PC-3 (cell line): ENCODE results near the gene CALCB. TPM values are rescaled to one million over a fixed set of nuclear protein-coding genes. Genes with fewer than 3 reads are reported as not detected.
A peak's percentile ranks its signal among the peaks of the same experiment; 100 is the strongest.

ENCODE experiments used
- ATAC-seq: fragments of 200-7000 bp; cut with Tn5 transposase; 2 replicates; pipeline ENCODE4 v1.9.1; 2020; ENCODE audit warnings: mild to moderate bottlenecking, moderate library complexity
- BruUV-seq: library from RNA; stranded (reverse); fragments of 400-500 nt; replicated peaks from 2 replicates; lab custom pipeline; 2021; lab: Mats Ljungman, UMichigan
- CTCF ChIA-PET: fragments of 300-600 bp; sonication (Branson Sonifier 250); formaldehyde crosslinking; loops from one replicate; lab custom pipeline; 2022; ENCODE audit warnings: antibody characterized with exemption; lab: Charles Lee
- POLR2A ChIA-PET: fragments of 300-600 bp; sonication (Branson Sonifier 250); formaldehyde crosslinking; loops from one replicate; lab custom pipeline; 2022; ENCODE audit warnings: antibody characterized with exemption; ENCODE audit not compliant: unreplicated experiment; lab: Charles Lee
- DNase-seq: peaks from one replicate; pipeline ENCODE4 v3.0.0-alpha.2; 2015
- H2AFZ ChIP-seq: fragments of 300-600 bp; sonication (generic); 2 replicates; pipeline ENCODE4 v1.6.0; 2016; ENCODE audit warnings: antibody characterized with exemption, low read length
- H3F3A ChIP-seq: fragments of 300-600 bp; sonication (generic); one replicate; pipeline ENCODE4 v1.6.0; 2017; ENCODE audit warnings: antibody characterized with exemption, low read length, control low read depth, mild to moderate bottlenecking; ENCODE audit not compliant: unreplicated experiment
- H3K27ac ChIP-seq: fragments of 300-600 bp; sonication (generic); 2 replicates; pipeline ENCODE4 v1.5.1; 2016; ENCODE audit warnings: mild to moderate bottlenecking, low read length
- H3K27me3 ChIP-seq: fragments of 300-600 bp; sonication (generic); 2 replicates; pipeline ENCODE4 v1.6.1; 2016; ENCODE audit warnings: low read length, mixed read lengths
- H3K36me3 ChIP-seq: fragments of 300-600 bp; sonication (generic); 2 replicates; pipeline ENCODE4 v1.6.1; 2016; ENCODE audit warnings: low read depth, mixed run types, low read length, mixed read lengths
- H3K4me1 ChIP-seq: fragments of 300-600 bp; sonication (generic); 2 replicates; pipeline ENCODE4 v1.5.1; 2016; ENCODE audit warnings: low read length; ENCODE audit not compliant: insufficient read depth
- H3K4me2 ChIP-seq: fragments of 300-600 bp; sonication (generic); 2 replicates; pipeline ENCODE4 v1.6.0; 2016; ENCODE audit warnings: low read length
- H3K4me3 ChIP-seq: fragments of 300-600 bp; sonication (generic); 2 replicates; pipeline ENCODE4 v1.5.1; 2016; ENCODE audit warnings: mild to moderate bottlenecking, low read length, mixed read lengths
- H3K79me2 ChIP-seq: fragments of 300-600 bp; sonication (generic); 2 replicates; pipeline ENCODE4 v1.6.1; 2017; ENCODE audit warnings: low read length, mixed read lengths
- H3K9ac ChIP-seq: fragments of 300-600 bp; sonication (generic); 2 replicates; pipeline ENCODE4 v1.6.0; 2016; ENCODE audit warnings: mild to moderate bottlenecking, low read length
- H3K9me2 ChIP-seq: fragments of 300-600 bp; sonication (generic); replicated peaks from 2 replicates; pipeline ENCODE4 v1.6.1; 2016; ENCODE audit warnings: mixed run types, low read length, mixed read lengths
- H3K9me3 ChIP-seq: fragments of 300-600 bp; sonication (generic); 2 replicates; pipeline ENCODE4 v1.6.1; 2016; ENCODE audit warnings: low read length, mixed read lengths
- H4K20me1 ChIP-seq: fragments of 300-600 bp; sonication (generic); 2 replicates; pipeline ENCODE4 v1.6.1; 2016; ENCODE audit warnings: low read length, mixed read lengths
- EZH2 ChIP-seq: fragments of 300-600 bp; sonication (generic); IDR thresholded peaks from one replicate; pipeline ENCODE4 v1.6.1; 2017; ENCODE audit warnings: antibody characterized with exemption, mild to moderate bottlenecking, low read length; ENCODE audit not compliant: unreplicated experiment
- EZH2phosphoT487 ChIP-seq: fragments of 300-600 bp; sonication (generic); IDR thresholded peaks from 2 replicates; pipeline ENCODE4 v1.6.1; 2018; ENCODE audit warnings: mild to moderate bottlenecking, antibody characterized with exemption, low read length, borderline replicate concordance
- intact Hi-C: fragments of 100-400 bp; cut with micrococcal nuclease; formaldehyde crosslinking; loops from 2 replicates; pipeline ENCODE4 v1.9.0; 2023
- total RNA-seq: library from RNA; depleted of rRNA; stranded (reverse); fragments of >200 nt; gene quantifications from 2 replicates; pipeline ENCODE4 v1.2.3, GENCODE V29; 2014; rRNA removed
- TF ChIP-seq, protein P1 (sequence below): fragments of 300-600 bp; sonication (generic); conservative IDR thresholded peaks from 2 replicates; pipeline ENCODE4 v1.5.1; 2017; ENCODE audit warnings: antibody characterized with exemption, low read depth, mild to moderate bottlenecking, low read length

CALCB gene
- total RNA-seq, 1 experiment from 2014 or later: not detected

DNA sequence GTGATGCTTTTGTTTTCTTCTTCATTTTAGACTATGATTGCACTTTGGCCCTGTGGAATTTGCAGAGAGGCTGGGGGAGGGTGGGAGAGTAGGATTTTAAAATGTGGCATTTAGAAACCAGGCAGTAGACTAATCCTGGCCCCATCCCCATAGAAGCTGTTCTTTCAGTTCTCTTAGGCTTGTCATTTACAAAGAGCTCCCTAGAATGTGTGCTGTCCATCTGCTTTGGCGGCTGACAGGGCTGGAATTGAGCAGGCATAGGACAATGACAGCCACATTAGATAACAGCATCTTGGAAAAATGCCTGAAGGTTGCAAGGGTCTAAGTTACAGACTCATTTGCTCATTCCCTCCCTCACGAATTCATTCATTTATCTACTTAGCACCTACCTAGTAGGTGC, 51.1 kb downstream of the CALCB start:
- Histone ChIP-seq H3K4me3 (no peak overlapping the region), H3K9me2 (no peaks in the 10 kb centered on the region), H3K4me1 (no peaks in the 10 kb centered on the region), H3F3A (no peaks in the 10 kb centered on the region), H3K4me2 (no peak overlapping the region), H3K9me3 (no peaks in the 10 kb centered on the region), H3K36me3 (no peaks in the 10 kb centered on the region), H4K20me1 (no peaks in the 10 kb centered on the region), H3K9ac (no peak overlapping the region), H3K27ac (no peak overlapping the region), H3K27me3 (no peaks in the 10 kb centered on the region), H2AFZ (no peak overlapping the region), H3K79me2 (no peaks in the 10 kb centered on the region)
- ATAC-seq (no peak), DNase-seq (no peak)
- no peak for TF ChIP-seq EZH2phosphoT487
- TF ChIP-seq, protein P1, sequence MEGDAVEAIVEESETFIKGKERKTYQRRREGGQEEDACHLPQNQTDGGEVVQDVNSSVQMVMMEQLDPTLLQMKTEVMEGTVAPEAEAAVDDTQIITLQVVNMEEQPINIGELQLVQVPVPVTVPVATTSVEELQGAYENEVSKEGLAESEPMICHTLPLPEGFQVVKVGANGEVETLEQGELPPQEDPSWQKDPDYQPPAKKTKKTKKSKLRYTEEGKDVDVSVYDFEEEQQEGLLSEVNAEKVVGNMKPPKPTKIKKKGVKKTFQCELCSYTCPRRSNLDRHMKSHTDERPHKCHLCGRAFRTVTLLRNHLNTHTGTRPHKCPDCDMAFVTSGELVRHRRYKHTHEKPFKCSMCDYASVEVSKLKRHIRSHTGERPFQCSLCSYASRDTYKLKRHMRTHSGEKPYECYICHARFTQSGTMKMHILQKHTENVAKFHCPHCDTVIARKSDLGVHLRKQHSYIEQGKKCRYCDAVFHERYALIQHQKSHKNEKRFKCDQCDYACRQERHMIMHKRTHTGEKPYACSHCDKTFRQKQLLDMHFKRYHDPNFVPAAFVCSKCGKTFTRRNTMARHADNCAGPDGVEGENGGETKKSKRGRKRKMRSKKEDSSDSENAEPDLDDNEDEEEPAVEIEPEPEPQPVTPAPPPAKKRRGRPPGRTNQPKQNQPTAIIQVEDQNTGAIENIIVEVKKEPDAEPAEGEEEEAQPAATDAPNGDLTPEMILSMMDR: no peak
- no peak for TF ChIP-seq EZH2
- POLR2A ChIA-PET: no interaction called here
- no TSS peak for BruUV-seq
- intact Hi-C loops: no loop called here
- CTCF ChIA-PET: no interaction called here

DNA sequence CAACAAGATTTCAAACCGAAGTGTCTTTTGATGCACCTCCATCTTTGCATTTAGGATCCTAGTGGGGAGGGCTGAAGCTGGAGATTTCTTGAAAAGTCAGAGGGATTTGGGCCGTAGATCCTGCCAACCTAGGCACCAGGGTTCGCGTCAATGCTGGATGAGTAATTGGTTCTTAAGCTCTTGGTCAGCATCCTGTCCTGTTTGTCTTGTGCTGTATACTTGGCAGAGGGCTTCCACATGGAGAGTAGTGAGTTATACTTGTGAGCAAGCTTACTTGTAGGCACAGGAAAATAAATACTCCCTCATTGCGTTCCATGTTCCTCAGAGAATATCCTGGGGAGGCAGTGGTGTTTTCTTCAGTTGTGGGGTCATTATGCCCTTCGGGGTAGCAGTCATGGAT, 53.9 kb downstream of the CALCB start:
- intact Hi-C loops: no loop called here
- Histone ChIP-seq H4K20me1 (no peaks in the 10 kb centered on the region), H3K27me3 (no peaks in the 10 kb centered on the region), H3K9ac (no peak overlapping the region), H3F3A (no peaks in the 10 kb centered on the region), H3K4me3 (no peak overlapping the region), H2AFZ (no peak overlapping the region), H3K4me2 (no peak overlapping the region), H3K9me3 (no peaks in the 10 kb centered on the region), H3K27ac (no peak overlapping the region), H3K9me2 (no peaks in the 10 kb centered on the region), H3K4me1 (no peaks in the 10 kb centered on the region), H3K79me2 (no peaks in the 10 kb centered on the region), H3K36me3 (no peaks in the 10 kb centered on the region)
- DNase-seq: peak; percentile 25
- TF ChIP-seq, protein P1: no peak
- no peak for TF ChIP-seq EZH2phosphoT487
- no peak for TF ChIP-seq EZH2
- BruUV-seq: no TSS peak
- CTCF ChIA-PET: no interaction called here
- no peak for ATAC-seq
- POLR2A ChIA-PET: no interaction called here

Other genes starting within 250 kb of the CALCB start
- 7.5 and 17.3 TPM in 2 replicates for gene CYP2R1, start 181.4 kb upstream of the CALCB start, total RNA-seq
- gene CALCA, start 101.2 kb upstream of the CALCB start, total RNA-seq: not detected in 2 replicates
- not detected in 2 replicates for gene INSC, start 41.3 kb downstream of the CALCB start, total RNA-seq